GM06990 (cell line): ENCODE measurements around the gene FLNB.

Experiments
- DNase-seq: peaks from one replicate; pipeline ENCODE4 v3.0.0-alpha.2; 2011; ENCODE audit not compliant: insufficient read length; ENCODE audit errors: extremely low read depth
- H3K27me3 ChIP-seq: replicated peaks from 2 replicates; pipeline ENCODE4 v1.6.0; 2011; ENCODE audit warnings: low read length; ENCODE audit not compliant: control insufficient read depth, insufficient read depth
- H3K36me3 ChIP-seq: 2 replicates; pipeline ENCODE4 v1.5.1; 2011; ENCODE audit warnings: low read length; ENCODE audit not compliant: control insufficient read depth, insufficient read depth
- H3K4me3 ChIP-seq: replicated peaks from 2 replicates; pipeline ENCODE4 v1.5.1; 2011; ENCODE audit warnings: low read depth, mild to moderate bottlenecking, control low read depth, low read length
- CTCF ChIP-seq: IDR thresholded peaks from 2 replicates; pipeline ENCODE4 v1.5.1; 2011; ENCODE audit warnings: low read length, control low read depth, mild to moderate bottlenecking, inconsistent platforms; ENCODE audit not compliant: insufficient read depth, poor library complexity, severe bottlenecking

FLNB gene

DNA sequence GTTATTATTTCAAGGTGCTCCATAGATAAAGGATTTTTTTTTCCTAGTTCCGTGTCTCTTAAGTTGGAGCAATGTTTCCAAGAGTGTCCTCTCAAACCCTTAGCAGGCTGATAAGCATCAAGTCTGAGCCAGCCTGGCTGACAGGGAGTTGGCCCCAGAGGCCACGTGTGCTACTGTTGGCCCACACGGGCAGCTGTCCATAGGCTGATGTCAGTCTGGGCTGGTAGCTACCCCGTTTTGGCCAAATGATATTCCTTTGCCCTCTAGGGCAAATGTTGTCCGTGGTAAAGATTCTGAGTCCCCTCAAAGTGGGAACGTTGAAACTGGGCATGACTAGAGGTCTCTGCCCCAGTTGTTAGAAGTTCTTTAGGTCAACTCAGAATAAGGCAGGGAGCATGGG lies 99.4 kb downstream of the FLNB start:
- TF ChIP-seq CTCF = no peak
- H3K27me3 ChIP-seq = no peaks in the 10 kb centered on the region
- no peak overlapping the region for H3K4me3 ChIP-seq
- no peak for DNase-seq
- H3K36me3 ChIP-seq = no peaks in the 10 kb centered on the region; the same call in none of the 2 replicates

DNA sequence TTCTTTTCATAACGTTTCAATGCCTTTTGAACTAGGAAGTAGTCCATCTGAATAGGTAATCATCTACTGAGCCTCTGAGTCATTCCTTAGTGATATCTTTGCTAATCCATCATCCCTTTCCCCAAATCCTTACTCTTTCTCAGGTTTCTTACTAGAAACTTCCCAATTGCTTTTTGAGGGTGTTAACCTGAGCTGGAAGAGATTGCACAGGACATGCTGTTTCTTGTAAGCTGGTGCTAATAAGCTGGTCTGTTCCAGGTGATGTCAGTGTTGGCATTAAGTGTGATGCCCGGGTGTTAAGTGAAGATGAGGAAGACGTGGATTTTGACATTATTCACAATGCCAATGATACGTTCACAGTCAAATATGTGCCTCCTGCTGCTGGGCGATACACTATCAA lies 101.5 kb downstream of the FLNB start:
- no peaks in the 10 kb centered on the region for H3K27me3 ChIP-seq
- no peak for DNase-seq
- H3K36me3 ChIP-seq = no peaks in the 10 kb centered on the region; the same call in none of the 2 replicates
- TF ChIP-seq CTCF = no peak
- H3K4me3 ChIP-seq = no peak overlapping the region

GRCh38 chr3:58111513-58112184 lies 103.4 kb downstream of the FLNB start:
- DNase-seq = peak; percentile 68
- no peaks in the 10 kb centered on the region for H3K36me3 ChIP-seq
- TF ChIP-seq CTCF = no peak
- no peaks in the 10 kb centered on the region for H3K27me3 ChIP-seq
- H3K4me3 ChIP-seq = peak overlapping the region; percentile 25

DNA sequence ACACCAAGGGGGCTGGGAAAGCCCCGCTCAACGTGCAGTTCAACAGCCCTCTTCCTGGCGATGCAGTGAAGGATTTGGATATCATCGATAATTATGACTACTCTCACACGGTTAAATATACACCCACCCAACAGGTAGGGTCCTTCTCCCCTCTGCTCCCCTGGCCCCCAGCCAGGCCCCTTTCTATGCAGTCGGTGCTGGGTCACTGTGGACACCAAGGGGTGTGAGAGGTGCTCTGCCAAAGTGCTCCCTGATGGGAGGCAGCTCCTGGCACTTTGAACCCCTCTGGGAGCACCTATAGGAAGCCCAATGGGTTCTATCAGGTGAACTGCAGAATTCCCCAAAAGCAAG lies 103.9 kb downstream of the FLNB start:
- no peak for TF ChIP-seq CTCF
- H3K4me3 ChIP-seq = no peak overlapping the region
- H3K36me3 ChIP-seq = no peaks in the 10 kb centered on the region

DNA sequence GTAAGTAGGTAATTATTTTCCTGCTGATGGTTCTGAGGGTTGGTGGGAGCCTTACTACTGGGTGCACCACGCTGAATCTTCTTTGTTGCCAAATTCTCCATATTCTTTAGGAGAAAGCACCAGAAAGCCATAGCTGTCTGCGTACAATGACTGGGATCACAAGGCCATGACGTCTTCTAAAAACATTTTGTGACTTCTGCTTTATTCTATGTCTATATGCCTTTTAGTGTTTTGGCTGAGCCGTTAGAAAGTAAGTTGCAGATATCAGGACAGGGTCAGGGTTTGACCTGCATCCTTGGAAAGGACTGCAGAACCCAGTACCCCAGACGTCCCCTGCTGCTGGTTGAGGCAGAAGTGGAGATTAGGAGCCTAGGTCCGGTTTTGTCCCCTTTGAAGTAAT lies 107.0 kb downstream of the FLNB start:
- DNase-seq = no peak
- H3K4me3 ChIP-seq = no peak overlapping the region
- H3K36me3 ChIP-seq = peaks cover under 1% of the 10 kb centered on the region
- TF ChIP-seq CTCF = no peak
- no peaks in the 10 kb centered on the region for H3K27me3 ChIP-seq

More for the DNA sequence above, 103.9 kb downstream of the FLNB start:
- no peak for DNase-seq
- H3K27me3 ChIP-seq = no peaks in the 10 kb centered on the region

GRCh38 chr3:58116161-58116955 lies 108.1 kb downstream of the FLNB start:
- no peaks in the 10 kb centered on the region for H3K27me3 ChIP-seq
- peak; percentile 79 for DNase-seq
- H3K4me3 ChIP-seq = no peak overlapping the region
- peaks cover 1% of the 10 kb centered on the region for H3K36me3 ChIP-seq
- TF ChIP-seq CTCF = no peak
